ENCODE results near the gene PCBP3. TPM values are rescaled to one million over a fixed set of nuclear protein-coding genes. Genes with fewer than 3 reads are reported as not detected.
"Not testable (repeated sequence)": the region's sequence is repeated elsewhere in the genome, so short reads cannot be mapped to it uniquely, and the experiment has no call there.

The PCBP3 gene
- total RNA-seq, 1 donor from 2014 or later = 7.6 TPM

DNA sequence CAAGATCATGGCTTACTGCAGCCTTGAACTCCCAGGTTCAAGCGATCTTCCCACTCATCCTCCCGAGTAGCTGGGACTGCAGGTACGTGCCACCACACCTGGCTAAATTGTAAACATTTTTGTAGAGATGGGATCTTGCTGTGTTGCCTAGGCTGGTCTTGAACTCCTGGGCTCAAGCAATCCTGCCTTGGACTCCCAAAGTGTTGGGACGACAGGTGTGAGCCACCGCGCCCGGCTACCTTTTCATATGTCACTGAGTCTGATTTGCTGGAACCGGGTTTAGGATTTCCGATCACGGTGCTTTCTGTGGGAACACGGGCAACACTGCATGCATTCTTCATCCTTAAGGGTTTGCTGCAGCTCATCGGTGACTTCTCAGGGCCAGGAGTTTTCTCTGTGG, 32.2 kb upstream of the PCBP3 start:
- H3K36me3 Mint-ChIP-seq (ENCODE audit: unreplicated experiment) = no peaks in the 10 kb centered on the region
- H3K9me3 Mint-ChIP-seq (ENCODE audit: unreplicated experiment) = no peaks in the 10 kb centered on the region
- TF ChIP-seq, protein P1, sequence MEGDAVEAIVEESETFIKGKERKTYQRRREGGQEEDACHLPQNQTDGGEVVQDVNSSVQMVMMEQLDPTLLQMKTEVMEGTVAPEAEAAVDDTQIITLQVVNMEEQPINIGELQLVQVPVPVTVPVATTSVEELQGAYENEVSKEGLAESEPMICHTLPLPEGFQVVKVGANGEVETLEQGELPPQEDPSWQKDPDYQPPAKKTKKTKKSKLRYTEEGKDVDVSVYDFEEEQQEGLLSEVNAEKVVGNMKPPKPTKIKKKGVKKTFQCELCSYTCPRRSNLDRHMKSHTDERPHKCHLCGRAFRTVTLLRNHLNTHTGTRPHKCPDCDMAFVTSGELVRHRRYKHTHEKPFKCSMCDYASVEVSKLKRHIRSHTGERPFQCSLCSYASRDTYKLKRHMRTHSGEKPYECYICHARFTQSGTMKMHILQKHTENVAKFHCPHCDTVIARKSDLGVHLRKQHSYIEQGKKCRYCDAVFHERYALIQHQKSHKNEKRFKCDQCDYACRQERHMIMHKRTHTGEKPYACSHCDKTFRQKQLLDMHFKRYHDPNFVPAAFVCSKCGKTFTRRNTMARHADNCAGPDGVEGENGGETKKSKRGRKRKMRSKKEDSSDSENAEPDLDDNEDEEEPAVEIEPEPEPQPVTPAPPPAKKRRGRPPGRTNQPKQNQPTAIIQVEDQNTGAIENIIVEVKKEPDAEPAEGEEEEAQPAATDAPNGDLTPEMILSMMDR (IDR thresholded peaks at IDR 0.05) = no peak
- H3K27me3 Mint-ChIP-seq (ENCODE audit: unreplicated experiment) = peaks cover 31% of the 10 kb centered on the region
- DNase-seq (ENCODE audit: extremely low spot score, unreplicated experiment) = no peak
- H3K4me3 Mint-ChIP-seq (ENCODE audit: unreplicated experiment) = no peak overlapping the region
- peaks cover 12% of the 10 kb centered on the region for H3K4me1 Mint-ChIP-seq (ENCODE audit: unreplicated experiment)
- H3K27ac Mint-ChIP-seq (ENCODE audit: unreplicated experiment) = no peak overlapping the region

DNA sequence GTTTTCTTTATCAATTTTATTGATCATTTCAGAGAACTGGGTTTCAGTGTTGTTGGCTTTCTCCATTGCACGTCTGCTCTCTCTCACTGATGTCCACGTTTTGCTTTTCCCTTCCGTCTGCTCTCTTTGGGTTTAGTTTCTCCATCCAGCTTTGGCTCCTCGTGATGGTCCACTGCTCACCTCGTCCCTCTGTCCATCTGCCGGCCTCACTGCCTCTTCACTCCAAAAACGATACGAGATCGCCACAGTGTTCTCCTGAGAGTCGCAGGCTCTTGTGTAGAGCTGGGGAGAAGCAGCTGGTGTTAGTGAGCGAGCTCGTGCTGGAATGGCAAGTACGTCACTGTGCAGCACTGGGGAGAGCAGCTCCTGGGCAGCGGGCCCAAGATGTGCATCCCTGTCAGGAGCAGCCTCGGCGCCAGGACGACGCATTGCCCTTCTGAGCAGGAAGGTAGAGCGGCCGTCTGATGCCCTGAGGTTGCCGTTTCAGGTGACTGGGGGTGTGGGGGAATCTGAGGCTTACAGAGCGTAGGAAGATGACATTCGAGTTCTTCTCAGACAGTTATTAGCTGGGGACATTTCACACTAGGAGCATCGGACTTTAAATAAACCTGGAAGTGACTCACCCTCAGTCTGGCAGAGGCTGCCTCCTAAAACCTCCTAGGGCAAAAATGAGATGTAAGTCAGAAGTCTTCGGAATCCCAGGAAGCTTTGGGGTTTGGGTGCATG, 31.4 kb upstream of the PCBP3 start:
- Mint-ChIP-seq H3K4me3 (ENCODE audit: unreplicated experiment) (no peak overlapping the region), H3K36me3 (ENCODE audit: unreplicated experiment) (no peaks in the 10 kb centered on the region), H3K27ac (ENCODE audit: unreplicated experiment) (no peak overlapping the region), H3K4me1 (ENCODE audit: unreplicated experiment) (peaks cover 12% of the 10 kb centered on the region), H3K9me3 (ENCODE audit: unreplicated experiment) (no peaks in the 10 kb centered on the region), H3K27me3 (ENCODE audit: unreplicated experiment) (peaks cover 29% of the 10 kb centered on the region)
- TF ChIP-seq, protein P1 (IDR thresholded peaks at IDR 0.05) = no peak
- no peak for DNase-seq (ENCODE audit: extremely low spot score, unreplicated experiment)

DNA sequence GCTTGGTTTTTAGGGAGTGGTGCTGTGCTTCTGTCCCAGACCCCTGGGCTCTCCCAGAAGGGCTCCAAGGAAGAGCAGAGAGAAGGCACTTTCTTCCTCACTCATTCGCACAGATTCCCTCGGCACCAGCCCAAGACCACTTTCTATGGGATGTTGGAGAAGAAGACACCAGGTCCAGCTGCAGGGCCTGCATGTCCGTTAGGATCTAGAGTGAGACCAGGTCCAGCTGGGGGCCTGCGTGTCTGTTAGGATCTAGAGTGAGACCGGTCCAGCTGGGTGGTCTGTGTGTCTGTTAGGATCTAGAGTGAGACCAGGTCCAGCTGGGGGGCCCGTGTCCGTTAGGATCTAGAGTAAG, 30.9 kb upstream of the PCBP3 start:
- not testable (repeated sequence) for H3K36me3 Mint-ChIP-seq (ENCODE audit: unreplicated experiment); H3K4me3 Mint-ChIP-seq (ENCODE audit: unreplicated experiment); DNase-seq (ENCODE audit: extremely low spot score, unreplicated experiment); H3K27ac Mint-ChIP-seq (ENCODE audit: unreplicated experiment); H3K9me3 Mint-ChIP-seq (ENCODE audit: unreplicated experiment)
- Mint-ChIP-seq H3K27me3 (ENCODE audit: unreplicated experiment) (peaks cover 30% of the 10 kb centered on the region), H3K4me1 (ENCODE audit: unreplicated experiment) (peaks cover 14% of the 10 kb centered on the region)

DNA sequence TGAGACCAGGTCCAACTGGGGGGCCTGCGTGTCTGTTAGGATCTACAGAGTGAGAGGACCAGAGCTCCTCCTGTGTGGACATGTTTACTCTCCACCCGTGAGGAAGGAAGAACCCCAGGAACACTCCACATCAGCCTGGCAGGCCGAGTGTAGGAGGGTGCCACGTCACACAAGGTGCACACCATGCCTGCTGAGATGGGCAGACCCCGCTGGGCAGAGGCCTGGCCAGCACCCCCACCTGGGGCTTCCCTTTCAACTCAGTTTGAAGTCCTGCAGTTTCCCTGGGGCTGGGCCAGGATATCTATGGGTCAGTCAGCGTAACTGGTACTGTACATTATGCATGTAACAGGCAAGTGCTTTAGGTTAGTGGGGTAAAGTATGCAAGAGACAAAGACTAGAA, 30.1 kb upstream of the PCBP3 start:
- peaks cover 14% of the 10 kb centered on the region for H3K4me1 Mint-ChIP-seq (ENCODE audit: unreplicated experiment)
- peaks cover 30% of the 10 kb centered on the region for H3K27me3 Mint-ChIP-seq (ENCODE audit: unreplicated experiment)
- no peak overlapping the region for H3K27ac Mint-ChIP-seq (ENCODE audit: unreplicated experiment)
- no peak for DNase-seq (ENCODE audit: extremely low spot score, unreplicated experiment)
- TF ChIP-seq, protein P1 (IDR thresholded peaks at IDR 0.05) = no peak
- no peaks in the 10 kb centered on the region for H3K36me3 Mint-ChIP-seq (ENCODE audit: unreplicated experiment)
- H3K9me3 Mint-ChIP-seq (ENCODE audit: unreplicated experiment) = no peaks in the 10 kb centered on the region
- no peak overlapping the region for H3K4me3 Mint-ChIP-seq (ENCODE audit: unreplicated experiment)

DNA sequence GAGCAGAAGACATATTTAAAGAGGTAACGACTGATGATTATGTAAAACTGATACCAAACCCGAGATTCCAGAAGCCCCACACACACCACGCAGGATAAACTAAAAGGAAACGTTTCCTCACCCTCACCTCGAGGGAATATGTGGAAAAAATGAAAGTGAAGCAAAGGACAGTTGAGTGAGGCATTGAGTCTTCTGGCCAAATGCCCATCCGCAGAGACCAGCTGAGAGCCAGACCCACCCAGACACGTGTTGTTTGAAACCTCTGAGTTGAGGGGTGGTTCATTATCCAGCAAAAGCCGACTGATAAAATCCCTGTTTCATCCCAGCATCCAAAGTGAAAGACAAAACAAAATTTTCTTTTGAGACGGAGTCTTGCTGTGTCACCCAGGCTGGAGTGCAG, 29.6 kb upstream of the PCBP3 start:
- DNase-seq (ENCODE audit: extremely low spot score, unreplicated experiment) = no peak
- no peaks in the 10 kb centered on the region for H3K9me3 Mint-ChIP-seq (ENCODE audit: unreplicated experiment)
- H3K36me3 Mint-ChIP-seq (ENCODE audit: unreplicated experiment) = no peaks in the 10 kb centered on the region
- H3K27ac Mint-ChIP-seq (ENCODE audit: unreplicated experiment) = no peak overlapping the region
- peaks cover 14% of the 10 kb centered on the region for H3K4me1 Mint-ChIP-seq (ENCODE audit: unreplicated experiment)
- H3K27me3 Mint-ChIP-seq (ENCODE audit: unreplicated experiment) = peaks cover 27% of the 10 kb centered on the region
- TF ChIP-seq, protein P1 (IDR thresholded peaks at IDR 0.05) = no peak
- H3K4me3 Mint-ChIP-seq (ENCODE audit: unreplicated experiment) = no peak overlapping the region
